GM19238 (cell line): Measurements from ENCODE around the gene MARCHF10.

Source experiments
- DNase-seq: peaks from one replicate; pipeline ENCODE4 v3.0.0; 2011; ENCODE audit warnings: low spot score; ENCODE audit not compliant: insufficient read length

The MARCHF10 gene

DNA sequence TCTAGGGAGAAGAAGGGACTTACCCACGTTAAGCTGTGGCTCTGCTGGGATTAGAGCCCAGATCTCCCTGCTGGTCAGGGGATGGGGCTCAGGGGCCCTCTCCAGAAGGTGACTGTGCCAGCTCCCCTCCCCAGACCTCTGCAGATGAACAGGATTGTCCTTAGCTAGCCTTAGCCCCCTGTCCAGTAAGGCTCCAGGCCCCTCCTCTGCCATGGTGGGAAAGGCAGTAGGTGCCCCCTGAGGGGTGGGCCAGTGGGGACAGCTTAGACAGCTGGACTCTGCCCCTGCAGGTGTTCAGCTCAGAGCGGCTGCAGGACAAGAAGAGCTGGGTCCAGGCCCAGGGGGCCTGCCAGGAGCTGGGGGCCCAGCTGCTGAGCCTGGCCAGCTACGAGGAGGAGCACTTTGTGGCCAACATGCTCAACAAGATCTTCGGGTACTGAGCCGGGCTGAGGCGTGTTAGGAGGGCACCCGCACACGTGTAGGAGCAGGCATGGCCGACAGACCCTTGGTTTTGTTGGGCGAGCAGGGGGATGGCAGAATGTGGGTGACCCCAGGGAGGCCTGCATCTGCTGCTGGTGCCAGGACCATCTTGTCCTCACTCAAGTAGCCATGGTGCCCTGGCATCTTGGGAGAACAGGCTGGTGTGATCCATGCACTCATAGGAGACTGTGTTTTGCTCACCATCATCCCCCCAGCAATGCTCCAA is 129.7 kb downstream of the MARCHF10 start:
- DNase-seq: no peak

DNA sequence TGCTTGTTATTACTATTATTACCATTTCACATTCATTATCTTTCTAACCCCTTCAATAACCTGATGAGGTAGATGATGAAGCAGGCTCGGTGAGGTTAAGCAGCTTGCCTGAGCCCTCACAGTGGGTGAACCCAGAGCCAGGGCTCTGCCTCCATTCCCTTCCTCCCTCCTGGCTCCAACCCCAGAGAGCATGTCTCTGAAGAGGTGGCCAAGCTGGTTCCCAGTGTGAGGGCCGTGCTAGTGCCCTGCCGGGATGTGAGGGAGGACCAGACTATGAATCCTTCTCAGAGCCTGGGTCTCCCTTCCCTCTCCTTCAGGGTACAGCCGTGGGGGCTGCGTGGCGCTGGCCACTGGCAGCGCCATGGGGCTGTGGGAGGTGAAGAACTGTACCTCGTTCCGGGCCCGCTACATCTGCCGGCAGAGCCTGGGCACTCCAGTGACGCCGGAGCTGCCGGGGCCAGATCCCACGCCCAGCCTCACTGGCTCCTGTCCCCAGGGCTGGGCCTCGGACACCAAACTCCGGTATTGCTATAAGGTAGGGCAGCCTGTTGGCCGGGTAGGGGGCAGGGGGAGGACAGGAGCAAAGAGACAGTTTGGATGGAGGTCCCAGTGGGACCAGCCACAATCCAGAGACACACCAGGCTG is 131.0 kb downstream of the MARCHF10 start:
- DNase-seq: no peak

DNA sequence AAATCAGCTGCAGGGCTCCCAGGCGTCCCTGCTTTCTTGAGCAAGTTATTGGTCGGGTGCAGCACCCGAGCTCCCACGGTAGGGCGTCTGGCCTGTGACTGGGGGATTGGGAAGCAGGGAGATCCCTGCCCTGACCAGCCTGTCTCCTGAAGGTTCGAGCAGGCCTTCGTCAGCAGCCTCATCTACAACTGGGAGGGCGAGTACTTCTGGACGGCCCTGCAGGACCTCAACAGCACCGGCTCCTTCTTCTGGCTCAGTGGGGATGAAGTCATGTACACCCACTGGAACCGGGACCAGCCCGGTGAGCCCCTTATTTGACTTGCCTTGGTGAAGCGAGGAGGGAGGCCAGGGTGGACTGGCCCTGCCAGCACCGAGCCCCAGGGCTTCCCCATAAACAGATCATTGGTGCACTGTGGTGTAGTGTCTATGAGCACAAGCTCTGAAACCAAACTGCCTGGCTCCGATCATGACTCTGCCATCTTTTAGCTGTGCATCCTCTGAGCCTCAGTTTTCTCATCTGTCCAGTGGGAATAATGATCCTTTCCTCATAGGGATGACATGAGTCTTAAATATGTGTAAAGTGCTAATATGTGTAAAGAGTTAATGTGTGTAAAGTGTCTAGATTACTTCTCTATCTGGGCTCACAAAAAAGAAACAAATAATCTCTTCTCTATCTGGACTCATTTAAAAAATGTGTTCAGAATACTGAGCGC is 131.7 kb downstream of the MARCHF10 start:
- DNase-seq: no peak

DNA sequence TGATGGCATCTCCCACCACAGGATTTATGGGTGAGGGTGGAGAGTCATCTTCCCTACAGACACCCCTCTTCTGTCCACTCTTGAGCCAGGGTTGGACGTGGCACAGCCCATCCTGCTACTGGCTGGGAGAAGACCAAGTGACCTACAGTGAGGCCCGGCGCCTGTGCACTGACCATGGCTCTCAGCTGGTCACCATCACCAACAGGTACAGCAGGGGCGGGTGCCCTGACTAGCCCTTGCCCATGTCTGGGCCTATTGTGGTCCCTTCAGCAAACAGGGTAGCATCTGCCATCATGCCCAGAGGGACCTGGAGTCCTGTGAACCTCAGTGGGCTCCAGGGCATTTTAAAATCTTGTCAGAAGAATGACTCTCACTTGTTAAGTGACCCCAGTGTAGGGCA is 132.4 kb downstream of the MARCHF10 start:
- no peak for DNase-seq

DNA sequence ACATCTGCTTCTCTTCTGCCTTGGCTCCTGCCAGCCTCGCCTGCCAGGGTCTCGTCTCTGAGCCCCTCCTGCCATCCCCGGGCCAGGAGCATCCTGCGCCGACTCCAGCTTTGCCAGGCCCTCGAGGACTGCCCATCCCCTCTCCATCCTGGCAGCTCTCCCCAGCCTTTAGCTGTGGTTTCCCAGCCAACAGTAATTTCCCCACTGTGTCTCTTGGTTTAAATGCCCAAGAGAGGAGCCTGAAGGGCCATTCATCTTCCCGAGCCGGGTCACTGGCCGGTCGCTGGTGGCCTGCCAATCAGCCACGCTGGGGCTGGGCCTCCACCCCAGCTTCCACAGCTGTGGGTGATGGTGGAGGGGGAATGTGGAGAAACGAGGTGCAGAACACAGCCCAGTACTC is 132.9 kb downstream of the MARCHF10 start:
- no peak for DNase-seq

DNA sequence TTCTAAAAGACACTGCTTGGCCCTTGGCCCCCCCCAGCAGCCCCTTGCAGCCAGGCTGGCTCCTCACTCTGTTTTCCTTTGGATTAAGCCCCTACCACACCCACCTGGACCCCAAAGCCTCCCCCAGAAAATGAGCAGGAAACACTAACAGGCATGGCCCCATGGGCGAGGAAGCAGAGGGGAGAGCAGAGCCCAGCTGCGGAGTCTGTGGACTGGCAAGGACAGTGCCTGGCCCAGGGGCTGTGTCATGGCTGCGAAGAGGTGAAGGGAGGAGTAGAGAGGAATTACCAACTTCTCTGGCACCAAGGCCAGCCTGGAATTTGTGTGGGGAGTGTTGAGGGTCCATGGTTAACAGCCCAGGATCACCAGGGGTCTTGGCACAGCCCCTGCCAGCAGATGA is 133.3 kb downstream of the MARCHF10 start:
- no peak for DNase-seq

DNA sequence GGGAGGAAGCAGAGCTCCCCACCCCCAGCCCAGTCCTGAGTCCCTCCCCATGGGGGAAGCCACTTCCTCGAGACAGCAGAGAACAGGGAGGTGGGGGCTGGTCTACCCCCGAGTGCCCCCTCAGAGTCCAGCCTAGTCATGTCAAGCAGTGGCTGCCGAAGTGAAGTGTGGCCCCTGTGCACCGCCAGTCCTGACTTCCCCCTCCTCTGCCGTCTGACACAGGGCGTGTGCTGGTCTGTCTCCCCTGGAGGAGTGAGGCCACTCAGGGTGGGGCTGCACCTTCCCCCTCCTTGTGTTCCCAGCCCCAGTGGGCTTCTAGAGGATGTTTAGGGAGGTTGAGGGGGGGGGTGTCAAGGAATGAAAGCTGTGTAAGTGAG is 133.8 kb downstream of the MARCHF10 start:
- no peak for DNase-seq

DNA sequence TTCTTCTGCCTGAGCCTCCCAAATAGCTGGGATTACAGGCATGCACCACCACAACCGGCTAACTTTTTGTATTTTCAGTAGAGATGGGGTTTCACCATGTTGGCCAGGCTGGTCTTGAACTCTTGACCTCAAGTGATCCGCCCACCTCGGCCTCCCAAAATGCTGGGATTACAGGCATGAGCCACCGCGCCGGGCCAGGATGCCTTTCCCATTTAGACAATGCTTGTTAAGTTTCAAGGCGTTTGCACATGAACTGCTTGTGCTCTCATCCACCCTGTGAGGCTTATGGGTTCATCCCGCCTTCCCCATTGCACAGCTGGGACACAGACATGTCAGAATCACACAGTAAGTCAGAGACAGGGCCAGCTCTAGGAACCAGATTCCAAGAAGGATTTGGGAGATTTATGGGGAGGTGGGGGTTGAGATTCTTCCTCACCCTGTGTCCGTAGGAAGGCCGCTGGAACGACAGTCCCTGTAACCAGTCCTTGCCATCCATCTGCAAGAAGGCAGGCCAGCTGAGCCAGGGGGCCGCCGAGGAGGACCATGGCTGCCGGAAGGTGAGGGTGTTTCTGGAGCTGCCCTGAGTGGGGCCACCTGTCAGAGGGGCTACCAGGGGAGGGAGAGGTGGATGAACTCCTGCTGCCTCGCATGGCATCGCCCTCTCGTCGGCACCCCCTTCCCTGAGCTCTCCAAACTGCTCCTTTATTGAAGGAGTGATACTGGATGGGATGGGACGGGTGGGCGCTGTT is 134.3 kb downstream of the MARCHF10 start:
- no peak for DNase-seq

DNA sequence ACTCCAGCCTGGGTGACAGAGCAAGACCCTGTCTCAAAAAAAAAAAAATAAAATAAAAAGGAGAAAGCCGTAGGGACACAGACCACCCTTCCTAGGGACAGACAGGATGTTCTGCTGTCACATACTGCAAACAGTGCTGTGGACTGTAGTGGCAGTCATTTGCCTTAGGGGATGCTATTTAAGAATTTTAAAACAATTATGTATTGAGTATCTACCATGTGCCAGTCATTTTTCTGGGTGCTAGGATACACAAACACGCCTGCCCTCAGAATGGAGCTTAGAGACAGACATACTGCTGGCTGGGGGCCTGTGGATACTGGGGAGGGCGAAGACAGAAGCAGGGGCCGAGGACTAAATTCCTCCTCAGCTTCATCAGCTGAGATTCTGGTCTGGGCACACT is 135.2 kb downstream of the MARCHF10 start:
- no peak for DNase-seq

DNA sequence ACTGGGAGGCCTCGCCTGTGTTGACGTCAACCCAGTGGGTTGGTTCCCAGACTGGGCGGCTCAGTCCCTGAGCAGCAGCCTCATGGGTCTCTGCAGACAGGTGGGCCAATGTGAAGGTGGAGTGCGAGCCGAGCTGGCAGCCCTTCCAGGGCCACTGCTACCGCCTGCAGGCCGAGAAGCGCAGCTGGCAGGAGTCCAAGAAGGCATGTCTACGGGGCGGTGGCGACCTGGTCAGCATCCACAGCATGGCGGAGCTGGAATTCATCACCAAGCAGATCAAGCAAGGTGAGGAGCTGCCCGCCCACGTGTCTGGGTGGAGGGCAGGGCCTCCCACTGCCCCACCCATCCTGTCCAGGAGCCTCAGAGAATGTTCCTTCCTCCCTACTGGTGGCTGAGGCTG is 136.6 kb downstream of the MARCHF10 start:
- no peak for DNase-seq

DNA sequence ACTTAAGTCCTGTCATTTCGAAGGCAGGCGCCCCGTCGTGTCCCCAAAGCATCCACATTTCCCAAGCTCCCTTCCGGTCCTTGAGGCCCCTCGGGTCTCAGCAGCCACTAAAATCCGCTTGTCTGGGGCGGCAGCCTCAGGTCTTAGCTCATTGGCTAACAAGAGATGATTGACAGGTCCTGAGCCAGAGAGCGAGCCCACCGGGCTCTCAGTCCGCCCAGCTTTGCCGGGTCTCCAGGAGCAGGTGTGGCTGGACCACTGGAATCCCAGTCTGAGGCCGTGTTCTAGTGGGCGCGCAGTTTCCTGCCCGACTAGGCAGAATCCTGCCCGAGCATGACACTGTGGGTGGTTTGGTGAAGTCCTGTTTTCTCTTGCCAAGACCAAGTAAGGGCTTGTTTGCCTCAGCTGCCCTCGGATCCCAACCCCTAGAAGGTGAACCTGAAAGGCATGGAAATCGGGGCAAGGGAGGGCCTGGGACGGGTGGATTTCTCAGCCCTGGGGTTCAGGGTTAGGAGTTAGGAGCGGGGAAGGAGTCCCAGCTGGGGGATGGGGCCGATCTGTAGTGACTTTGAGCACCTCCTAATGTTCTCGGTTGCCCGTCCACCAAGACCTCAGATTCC is 137.8 kb downstream of the MARCHF10 start:
- no peak for DNase-seq

DNA sequence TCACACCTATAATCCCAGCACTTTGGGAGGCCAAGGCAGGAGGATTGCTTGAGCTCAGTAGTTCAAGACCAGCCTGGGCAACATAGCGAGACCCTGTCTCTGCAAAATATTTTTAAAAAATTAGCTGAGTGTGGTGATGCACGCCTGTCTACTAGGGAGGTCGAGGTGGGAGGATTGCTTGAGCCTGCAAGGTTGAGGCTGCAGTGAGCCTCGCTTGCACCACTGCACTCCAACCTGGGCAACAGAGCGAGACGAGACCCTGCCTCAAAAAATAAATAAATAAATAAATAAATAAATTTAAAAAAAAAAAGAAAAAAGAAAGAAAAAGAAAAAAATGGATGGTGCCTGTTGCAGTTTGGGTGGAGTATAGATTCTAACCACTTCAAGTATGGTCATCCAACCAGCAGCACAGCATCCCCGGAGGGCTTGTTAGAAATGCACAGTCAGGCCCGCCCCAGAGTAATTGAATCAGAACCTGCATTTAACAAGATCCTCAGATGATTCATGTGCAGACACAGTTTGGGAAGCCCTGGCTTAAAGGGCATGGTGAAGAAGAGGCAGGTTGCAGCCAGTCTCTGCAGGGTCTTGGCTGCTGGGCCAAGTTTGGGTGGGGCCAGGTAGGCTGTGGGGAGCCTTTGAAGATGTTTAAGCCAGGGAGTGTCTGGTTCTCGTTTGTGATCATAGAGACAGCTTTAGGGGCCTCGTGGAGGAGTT is 139.9 kb downstream of the MARCHF10 start:
- DNase-seq: no peak

DNA sequence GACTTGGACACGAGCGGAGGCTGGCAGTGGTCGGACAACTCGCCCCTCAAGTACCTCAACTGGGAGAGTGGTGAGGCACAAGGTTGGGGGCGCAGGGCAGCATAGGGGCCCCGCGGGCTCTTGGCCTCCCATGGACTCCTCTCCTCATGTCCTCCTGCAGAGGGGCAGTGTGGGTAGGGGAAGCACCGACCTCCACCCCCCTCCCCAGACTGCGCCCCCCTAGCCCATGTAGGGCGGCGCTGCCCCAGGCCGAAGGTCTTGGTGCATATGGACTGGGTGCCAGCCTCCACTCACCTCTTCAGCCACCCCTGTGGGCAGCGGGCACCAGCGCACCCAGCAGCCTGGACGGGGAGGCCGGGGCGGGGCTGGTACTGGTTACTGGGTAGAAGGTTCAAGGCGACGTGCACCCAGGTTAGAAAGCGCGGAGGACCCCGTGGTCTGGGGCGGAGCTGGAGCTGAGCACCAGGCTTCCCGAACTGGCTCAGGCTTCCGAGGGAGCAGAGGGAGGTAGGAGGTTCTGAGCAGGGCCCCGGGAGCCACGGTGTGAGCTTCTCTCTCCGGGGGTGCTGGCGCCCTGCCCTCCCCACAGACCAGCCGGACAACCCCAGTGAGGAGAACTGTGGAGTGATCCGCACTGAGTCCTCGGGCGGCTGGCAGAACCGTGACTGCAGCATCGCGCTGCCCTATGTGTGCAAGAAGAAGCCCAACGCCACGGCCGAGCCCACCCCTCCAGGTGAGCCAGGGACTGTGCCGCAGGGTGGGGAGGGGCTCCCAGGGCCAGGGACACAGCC is 141.1 kb downstream of the MARCHF10 start:
- DNase-seq: no peak

DNA sequence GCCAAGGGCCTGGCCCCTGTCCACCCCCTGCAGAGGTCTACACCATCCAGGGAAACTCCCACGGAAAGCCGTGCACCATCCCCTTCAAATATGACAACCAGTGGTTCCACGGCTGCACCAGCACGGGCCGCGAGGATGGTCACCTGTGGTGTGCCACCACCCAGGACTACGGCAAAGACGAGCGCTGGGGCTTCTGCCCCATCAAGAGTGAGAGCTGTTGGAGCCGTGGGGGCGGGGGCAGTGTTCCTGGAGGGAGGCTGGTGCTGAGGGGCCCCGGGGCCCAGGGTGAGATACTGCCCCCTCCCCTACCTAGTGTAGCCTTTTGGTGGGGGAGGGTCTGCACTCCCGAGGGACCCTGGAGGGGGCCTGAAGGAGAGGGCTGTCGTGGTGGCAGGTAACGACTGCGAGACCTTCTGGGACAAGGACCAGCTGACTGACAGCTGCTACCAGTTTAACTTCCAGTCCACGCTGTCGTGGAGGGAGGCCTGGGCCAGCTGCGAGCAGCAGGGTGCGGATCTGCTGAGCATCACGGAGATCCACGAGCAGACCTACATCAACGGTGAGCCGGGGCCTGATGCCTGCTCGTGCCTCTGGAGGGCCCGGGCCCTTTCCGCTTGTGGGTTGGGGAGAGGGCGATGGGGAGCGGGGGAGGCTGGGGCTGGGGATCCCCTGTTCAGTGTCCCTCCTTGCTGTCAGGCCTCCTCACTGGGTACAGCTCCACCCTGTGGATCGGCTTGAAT is 141.9 kb downstream of the MARCHF10 start:
- no peak for DNase-seq

DNA sequence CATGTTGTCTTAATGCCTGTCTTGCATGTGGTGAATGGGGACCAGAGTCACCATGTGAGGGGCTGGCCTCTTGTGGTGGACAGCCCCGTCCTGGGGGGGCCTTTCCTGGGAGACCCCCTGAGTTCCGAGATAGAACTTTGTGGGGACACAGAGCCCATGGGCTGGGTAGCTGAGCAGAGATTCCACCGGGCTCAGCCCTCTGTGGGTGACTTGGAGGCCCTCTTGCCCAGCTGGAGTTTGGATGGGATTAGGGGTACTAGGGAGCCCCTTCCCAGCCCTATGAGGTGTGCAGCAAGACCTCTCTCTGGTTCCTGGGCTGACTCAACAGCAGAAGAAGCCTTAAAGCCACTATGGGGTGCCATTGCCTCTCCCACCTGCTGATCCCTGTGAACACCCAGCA is 142.5 kb downstream of the MARCHF10 start:
- no peak for DNase-seq

DNA sequence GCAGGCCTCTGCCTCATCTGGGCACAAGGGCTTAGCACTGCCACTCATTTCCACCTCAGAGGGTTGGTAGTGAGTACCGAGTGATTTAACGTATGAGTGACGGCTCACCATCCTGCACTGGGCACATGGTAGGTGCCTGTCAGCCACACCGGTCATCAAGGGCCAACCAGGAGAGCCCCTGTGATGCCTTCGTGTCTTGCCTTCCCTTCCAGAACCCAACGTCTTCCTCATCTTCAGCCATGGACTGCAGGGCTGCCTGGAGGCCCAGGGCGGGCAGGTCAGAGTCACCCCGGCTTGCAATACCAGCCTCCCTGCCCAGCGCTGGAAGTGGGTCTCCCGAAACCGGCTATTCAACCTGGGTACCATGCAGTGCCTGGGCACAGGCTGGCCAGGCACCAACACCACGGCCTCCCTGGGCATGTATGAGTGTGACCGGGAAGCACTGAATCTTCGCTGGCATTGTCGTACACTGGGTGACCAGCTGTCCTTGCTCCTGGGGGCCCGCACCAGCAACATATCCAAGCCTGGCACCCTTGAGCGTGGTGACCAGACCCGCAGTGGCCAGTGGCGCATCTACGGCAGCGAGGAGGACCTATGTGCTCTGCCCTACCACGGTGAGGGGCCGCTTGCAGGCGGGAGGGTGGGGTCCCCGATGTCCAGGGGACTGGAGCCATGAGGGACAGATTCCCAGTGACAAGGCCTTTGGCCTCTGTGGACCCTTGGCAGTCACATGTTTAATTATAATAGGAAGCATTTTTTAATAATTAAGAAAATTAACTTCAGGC is 143.6 kb downstream of the MARCHF10 start:
- DNase-seq: no peak

DNA sequence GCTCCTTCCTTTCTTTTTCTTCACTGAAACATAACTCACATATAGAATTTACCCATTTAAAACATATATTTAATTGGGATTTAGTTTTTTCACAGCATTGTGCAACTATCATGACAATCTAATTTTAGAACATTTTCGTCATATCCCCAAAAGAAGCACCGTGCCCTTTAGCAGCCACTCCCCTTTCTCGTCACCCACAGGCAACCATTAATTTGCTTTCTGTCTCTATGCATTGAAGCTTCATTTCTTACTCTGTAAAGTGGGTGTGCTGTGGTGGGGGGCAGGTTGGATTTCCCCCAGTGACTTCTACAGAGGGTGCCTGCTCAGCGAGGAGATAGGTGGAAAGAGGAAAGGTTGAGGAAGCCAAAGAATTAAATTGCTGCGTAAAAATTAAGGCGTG is 144.8 kb downstream of the MARCHF10 start:
- DNase-seq: no peak

DNA sequence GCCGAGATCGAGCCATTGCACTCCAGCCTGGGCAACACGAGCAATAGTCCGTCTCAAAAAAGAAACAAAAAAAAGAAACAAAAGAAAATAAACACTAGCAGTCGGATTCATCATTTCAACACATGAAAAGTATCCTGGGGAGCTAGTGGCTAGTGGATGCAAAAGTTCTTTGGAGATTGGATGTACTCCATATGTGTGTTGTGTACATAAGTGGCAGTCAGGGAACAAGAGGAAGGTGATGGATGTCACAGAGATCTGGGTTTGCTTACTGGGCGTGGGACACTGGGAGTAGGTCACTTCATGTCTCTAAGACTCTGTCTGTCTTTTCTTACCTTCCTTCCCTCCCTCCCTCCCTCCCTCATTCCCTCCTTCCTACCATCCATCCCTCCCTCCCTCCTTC is 145.3 kb downstream of the MARCHF10 start:
- no peak for DNase-seq

DNA sequence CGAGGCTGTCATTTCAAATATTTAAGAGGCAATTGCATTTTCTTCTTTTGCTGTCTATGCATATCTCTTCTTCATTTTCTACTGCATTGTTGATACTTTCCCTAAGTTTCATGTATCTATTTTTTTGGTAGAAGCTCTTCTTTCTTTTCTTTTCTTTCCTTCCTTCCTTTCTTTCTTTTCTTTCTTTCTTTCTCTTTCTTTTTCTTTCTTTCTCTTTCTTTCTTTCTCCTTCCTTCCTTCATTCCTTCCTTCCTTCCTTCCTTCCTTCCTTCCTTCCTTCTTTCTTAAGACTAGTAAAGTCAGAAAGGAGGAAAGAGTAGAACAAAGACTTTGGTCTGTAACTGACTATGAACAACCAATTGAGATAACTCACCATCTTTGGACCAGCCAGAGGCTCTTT is 146.8 kb downstream of the MARCHF10 start:
- DNase-seq: no peak
